ENCODE measurements around the gene MATN4. TPM values are rescaled to one million over a fixed set of nuclear protein-coding genes. Genes with fewer than 3 reads are reported as not detected.

The MATN4 gene
- total and polyA plus RNA-seq, 2 of the 13 experiments (the other 11 are each of a cell fraction or from before 2014, with no cell fraction given), result not detected

- TF ChIP-seq ZNF513 (CRISPR knock-in tag; conservative IDR thresholded peaks at IDR 0.05) (0 out of 2 replicates have a peak, but pooled peaks have one; percentile 47), CHD2 (IDR thresholded peaks at IDR 0.05; ENCODE audit: low read depth, low read length) (0 out of 2 replicates have a peak, but pooled peaks have one; percentile 11), ZFP82 (CRISPR knock-in tag; IDR thresholded peaks at IDR 0.05; ENCODE audit: borderline replicate concordance) (0 out of 2 replicates have a peak, but pooled peaks have one; percentile 17), CREB1 (IDR thresholded peaks at IDR 0.05) (peak; percentile 81), CREB1 (CRISPR knock-in tag; IDR thresholded peaks at IDR 0.05) (no peak), YEATS2 (CRISPR knock-in tag; IDR thresholded peaks at IDR 0.05; ENCODE audit: borderline replicate concordance) (no peak), GRHL1 (CRISPR knock-in tag; conservative IDR thresholded peaks at IDR 0.05) (no peak), SMAD3 (CRISPR knock-in tag; IDR thresholded peaks at IDR 0.05) (0 out of 2 replicates have a peak, but pooled peaks have one; percentile 3), KMT2A (CRISPR knock-in tag; IDR thresholded peaks at IDR 0.05) (0 out of 2 replicates have a peak, but pooled peaks have one; percentile 2), CCDC6 (CRISPR knock-in tag; IDR thresholded peaks at IDR 0.05) (0 out of 2 replicates have a peak, but pooled peaks have one; percentile 6), ZNF503 (CRISPR knock-in tag; IDR thresholded peaks at IDR 0.05) (0 out of 2 replicates have a peak, but pooled peaks have one; percentile 60), ZBTB42 (CRISPR knock-in tag; IDR thresholded peaks at IDR 0.05) (peak; percentile 25; the same call in 1 of the 2 replicates), NR2F6 (IDR thresholded peaks at IDR 0.05) (no peak), NR2F6 (CRISPR knock-in tag; IDR thresholded peaks at IDR 0.05) (peak; percentile 62), TOE1 (CRISPR knock-in tag; IDR thresholded peaks at IDR 0.05) (no peak), POLR2G (IDR thresholded peaks at IDR 0.05; ENCODE audit: low read depth, low read length) (peak; percentile 55; the same call in 1 of the 2 replicates), ZNF614 (CRISPR knock-in tag; IDR thresholded peaks at IDR 0.05; ENCODE audit: borderline replicate concordance) (0 out of 2 replicates have a peak, but pooled peaks have one; percentile 27), RXRB (CRISPR knock-in tag; IDR thresholded peaks at IDR 0.05; ENCODE audit: borderline replicate concordance) (0 out of 2 replicates have a peak, but pooled peaks have one; percentile 3), ARID2 (CRISPR knock-in tag; IDR thresholded peaks at IDR 0.05; ENCODE audit: borderline replicate concordance) (no peak), ZNF160 (CRISPR knock-in tag; IDR thresholded peaks at IDR 0.05) (no peak), NFKB2 (CRISPR knock-in tag; IDR thresholded peaks at IDR 0.05; ENCODE audit: borderline replicate concordance) (peak; percentile 40; the same call in 1 of the 2 replicates), HNF4G (IDR thresholded peaks at IDR 0.05; ENCODE audit: borderline replicate concordance, low read depth, low read length) (peak; percentile 7; the same call in 1 of the 2 replicates), HNF4G (CRISPR knock-in tag; IDR thresholded peaks at IDR 0.05; ENCODE audit: borderline replicate concordance, low read depth) (no peak), ZNF232 (CRISPR knock-in tag; IDR thresholded peaks at IDR 0.05; ENCODE audit: borderline replicate concordance) (peak; percentile 51; the same call in 1 of the 2 replicates), ZNF383 (CRISPR knock-in tag; IDR thresholded peaks at IDR 0.05; ENCODE audit: borderline replicate concordance) (no peak; the same call in 1 of the 2 replicates), ZNF782 (CRISPR knock-in tag; IDR thresholded peaks at IDR 0.05; ENCODE audit: borderline replicate concordance) (0 out of 2 replicates have a peak, but pooled peaks have one; percentile 41)
These were observed 34.9 kb upstream of the MATN4 start (continued) for GRCh38 chr20:45342855-45343531.
